Loucy (cell line): ENCODE results near the gene KIFC3.

Source experiments
- H2AFZ ChIP-seq: fragments of 200-600 bp; sonication (generic); 2 replicates; pipeline ENCODE4 v1.6.0; 2016; ENCODE audit warnings: antibody characterized with exemption, mild to moderate bottlenecking, low read length, moderate library complexity
- H3F3A ChIP-seq: fragments of 200-600 bp; 2 replicates; pipeline ENCODE4 v1.6.0; 2016; ENCODE audit warnings: antibody characterized with exemption, low read depth, mild to moderate bottlenecking
- H3K27me3 ChIP-seq: fragments of 200-600 bp; sonication (generic); 2 replicates; pipeline ENCODE4 v1.6.1; 2014; ENCODE audit warnings: low read length, mild to moderate bottlenecking; ENCODE audit not compliant: insufficient read depth, poor library complexity, severe bottlenecking
- H3K36me3 ChIP-seq: fragments of 200-600 bp; sonication (generic); 2 replicates; pipeline ENCODE4 v1.6.1; 2016; ENCODE audit warnings: low read length; ENCODE audit not compliant: insufficient read depth
- H3K4me1 ChIP-seq: fragments of 200-600 bp; sonication (generic); 2 replicates; pipeline ENCODE4 v1.5.1; 2014; ENCODE audit warnings: low read length, mild to moderate bottlenecking; ENCODE audit not compliant: insufficient read depth, poor library complexity, severe bottlenecking
- H3K4me2 ChIP-seq: fragments of 200-600 bp; sonication (generic); 2 replicates; pipeline ENCODE4 v1.6.0; 2014; ENCODE audit warnings: antibody characterized with exemption, low read length, low read depth, mild to moderate bottlenecking; ENCODE audit not compliant: poor library complexity, severe bottlenecking
- H3K4me3 ChIP-seq: fragments of 200-600 bp; sonication (generic); 2 replicates; pipeline ENCODE4 v1.5.1; 2014; ENCODE audit warnings: low read length, mild to moderate bottlenecking, mixed read lengths; ENCODE audit not compliant: poor library complexity, severe bottlenecking
- H3K79me2 ChIP-seq: fragments of 200-600 bp; sonication (generic); 2 replicates; pipeline ENCODE4 v1.6.1; 2014; ENCODE audit warnings: low read length; ENCODE audit not compliant: insufficient read depth
- H3K9ac ChIP-seq: fragments of 200-600 bp; sonication (generic); 2 replicates; pipeline ENCODE4 v1.6.0; 2014; ENCODE audit warnings: mild to moderate bottlenecking, low read depth, low read length, moderate library complexity; ENCODE audit not compliant: poor library complexity, severe bottlenecking
- H3K9me2 ChIP-seq: fragments of 200-600 bp; sonication (generic); replicated peaks from 2 replicates; pipeline ENCODE4 v1.6.1; 2016; ENCODE audit warnings: low read depth, low read length, mixed read lengths
- H3K9me3 ChIP-seq: fragments of 200-600 bp; sonication (generic); 2 replicates; pipeline ENCODE4 v1.6.1; 2014; ENCODE audit warnings: mild to moderate bottlenecking, antibody characterized with exemption, low read length, low read depth; ENCODE audit not compliant: insufficient read depth
- H4K20me1 ChIP-seq: fragments of 200-600 bp; sonication (generic); 2 replicates; pipeline ENCODE4 v1.6.0; 2014; ENCODE audit warnings: antibody characterized with exemption, low read length, mild to moderate bottlenecking; ENCODE audit not compliant: insufficient read depth, poor library complexity, severe bottlenecking
- CTCF ChIP-seq: fragments of 200-600 bp; sonication (generic); conservative IDR thresholded peaks from 2 replicates; pipeline ENCODE4 v1.5.1; 2014; ENCODE audit warnings: mild to moderate bottlenecking, antibody characterized with exemption, low read length
- EZH2phosphoT487 ChIP-seq: fragments of 200-600 bp; IDR thresholded peaks from 2 replicates; pipeline ENCODE4 v1.6.1; 2018; ENCODE audit warnings: antibody characterized with exemption, mild to moderate bottlenecking, moderate library complexity, borderline replicate concordance

Gene KIFC3

GRCh38 chr16:57785385-57785784, 16.9 kb downstream of the KIFC3 start:
- Histone ChIP-seq H3K9me3 (no peaks in the 10 kb centered on the region), H2AFZ (no peak overlapping the region), H3K27me3 (no peaks in the 10 kb centered on the region), H3K9ac (no peak overlapping the region), H3K4me1 (peaks cover under 1% of the 10 kb centered on the region), H3K4me2 (no peak overlapping the region), H3F3A (0 out of 2 replicates have a peak, but pooled peaks cover under 1% of the 10 kb centered on the region), H4K20me1 (no peaks in the 10 kb centered on the region), H3K9me2 (no peaks in the 10 kb centered on the region), H3K4me3 (no peak overlapping the region), H3K79me2 (no peaks in the 10 kb centered on the region), H3K36me3 (no peaks in the 10 kb centered on the region)
- TF ChIP-seq EZH2phosphoT487: no peak
- TF ChIP-seq CTCF: no peak

GRCh38 chr16:57784334-57784733, 18.0 kb downstream of the KIFC3 start:
- H4K20me1 ChIP-seq: no peaks in the 10 kb centered on the region
- no peaks in the 10 kb centered on the region for H3K79me2 ChIP-seq
- H3K9me3 ChIP-seq: no peaks in the 10 kb centered on the region
- H3K9me2 ChIP-seq: no peaks in the 10 kb centered on the region
- H3K4me1 ChIP-seq: no peaks in the 10 kb centered on the region
- TF ChIP-seq EZH2phosphoT487: no peak
- no peak for TF ChIP-seq CTCF
- H3K27me3 ChIP-seq: no peaks in the 10 kb centered on the region
- no peak overlapping the region for H3K4me3 ChIP-seq
- no peak overlapping the region for H2AFZ ChIP-seq
- H3K36me3 ChIP-seq: no peaks in the 10 kb centered on the region
- no peaks in the 10 kb centered on the region for H3F3A ChIP-seq
- H3K4me2 ChIP-seq: no peak overlapping the region
- no peak overlapping the region for H3K9ac ChIP-seq

GRCh38 chr16:57783883-57784282, 18.4 kb downstream of the KIFC3 start:
- Histone ChIP-seq H3K4me1 (no peaks in the 10 kb centered on the region), H3K4me3 (no peak overlapping the region), H2AFZ (no peak overlapping the region), H3K4me2 (no peak overlapping the region), H3K9me3 (no peaks in the 10 kb centered on the region), H3F3A (no peaks in the 10 kb centered on the region), H3K27me3 (no peaks in the 10 kb centered on the region), H3K79me2 (no peaks in the 10 kb centered on the region), H3K9ac (no peak overlapping the region), H3K9me2 (no peaks in the 10 kb centered on the region), H4K20me1 (no peaks in the 10 kb centered on the region), H3K36me3 (no peaks in the 10 kb centered on the region)
- no peak for TF ChIP-seq CTCF
- TF ChIP-seq EZH2phosphoT487: no peak
